Measurements from ENCODE around the gene PSIP1. TPM values are rescaled to one million over a fixed set of nuclear protein-coding genes. Genes with fewer than 3 reads are reported as not detected.

Gene PSIP1
- total and polyA plus RNA-seq, 9 of the 15 experiments (the other 6 are each of a cell fraction or from before 2014, with no cell fraction given), result 18.8 to 119 (median 59.9) TPM

DNA sequence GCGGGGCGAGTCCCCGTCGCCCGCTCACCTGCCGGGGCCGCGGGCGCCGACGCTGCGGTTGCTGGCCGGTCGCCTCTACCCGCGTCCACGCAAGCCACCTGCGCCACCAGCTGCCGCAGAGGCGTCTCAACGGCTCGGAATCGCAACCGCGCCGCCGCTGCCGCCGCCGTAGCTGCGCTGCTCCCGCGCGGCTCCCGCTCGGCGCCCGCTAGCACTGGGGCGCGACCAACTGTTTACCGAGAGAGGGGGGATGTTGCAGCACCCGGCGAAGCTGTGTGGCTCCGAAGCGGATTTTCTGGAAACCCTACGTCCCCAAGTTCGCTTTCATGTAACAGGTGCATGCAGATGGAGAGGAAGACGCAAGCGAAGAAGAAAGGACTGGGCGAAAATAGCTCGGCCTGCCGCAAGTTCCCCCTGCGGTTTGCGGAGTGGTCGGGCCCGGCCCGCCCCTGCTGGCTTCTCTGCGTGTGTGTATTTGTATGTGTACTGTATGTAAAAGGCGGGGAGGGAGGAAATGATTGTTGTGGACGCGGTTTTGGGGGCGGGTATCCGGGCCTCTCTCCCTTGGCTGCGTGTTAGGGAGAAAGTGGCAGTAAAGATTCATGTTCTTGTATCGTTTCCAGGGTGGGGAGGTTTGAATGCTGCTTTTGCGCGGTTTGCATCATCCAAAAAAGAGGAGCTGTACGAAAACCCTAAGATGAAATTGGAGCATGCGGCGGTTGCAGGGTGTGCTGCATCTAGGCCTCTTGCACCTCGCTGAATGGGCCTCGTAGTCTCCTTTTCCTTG, at the start of gene PSIP1 (continued):
- TF ChIP-seq, protein P1, sequence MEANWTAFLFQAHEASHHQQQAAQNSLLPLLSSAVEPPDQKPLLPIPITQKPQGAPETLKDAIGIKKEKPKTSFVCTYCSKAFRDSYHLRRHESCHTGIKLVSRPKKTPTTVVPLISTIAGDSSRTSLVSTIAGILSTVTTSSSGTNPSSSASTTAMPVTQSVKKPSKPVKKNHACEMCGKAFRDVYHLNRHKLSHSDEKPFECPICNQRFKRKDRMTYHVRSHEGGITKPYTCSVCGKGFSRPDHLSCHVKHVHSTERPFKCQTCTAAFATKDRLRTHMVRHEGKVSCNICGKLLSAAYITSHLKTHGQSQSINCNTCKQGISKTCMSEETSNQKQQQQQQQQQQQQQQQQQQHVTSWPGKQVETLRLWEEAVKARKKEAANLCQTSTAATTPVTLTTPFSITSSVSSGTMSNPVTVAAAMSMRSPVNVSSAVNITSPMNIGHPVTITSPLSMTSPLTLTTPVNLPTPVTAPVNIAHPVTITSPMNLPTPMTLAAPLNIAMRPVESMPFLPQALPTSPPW (CRISPR knock-in tag; IDR thresholded peaks at IDR 0.05), result peak; percentile 72
- TF ChIP-seq MEF2A (IDR thresholded peaks at IDR 0.05; ENCODE audit: control insufficient read depth, low read depth, low read length) (0 out of 2 replicates have a peak, but pooled peaks have one; percentile 0), ZBTB1 (CRISPR knock-in tag; IDR thresholded peaks at IDR 0.05; ENCODE audit: borderline replicate concordance, low read depth) (peak; percentile 92), BHLHE40 (IDR thresholded peaks at IDR 0.05; ENCODE audit: low read length) (peak; percentile 90), KDM5B (IDR thresholded peaks at IDR 0.05; ENCODE audit: insufficient replicate concordance, low read depth, low read length) (peak; percentile 71), MEIS2 (IDR thresholded peaks at IDR 0.05; ENCODE audit: partially characterized antibody) (peak; percentile 42), ARID1B (IDR thresholded peaks at IDR 0.05) (peak; percentile 32), MLLT1 (IDR thresholded peaks at IDR 0.05) (peak in 1 of 2 experiments; percentile 99; a peak in 2 of 4 replicates), TOE1 (IDR thresholded peaks at IDR 0.05; ENCODE audit: borderline replicate concordance) (peak; percentile 97), TOE1 (CRISPR knock-in tag; IDR thresholded peaks at IDR 0.05; ENCODE audit: borderline replicate concordance, low read depth) (no peak), ZNF277 (CRISPR knock-in tag; IDR thresholded peaks at IDR 0.05; ENCODE audit: borderline replicate concordance) (no peak), CHD2 (IDR thresholded peaks at IDR 0.05; ENCODE audit: low read depth, low read length) (peak; percentile 40; the same call in 1 of the 2 replicates), ASH1L (IDR thresholded peaks at IDR 0.05; ENCODE audit: borderline replicate concordance, low read depth, partially characterized antibody) (peak; percentile 83), HNRNPL (IDR thresholded peaks at IDR 0.05; ENCODE audit: low read depth, low read length) (no peak), ZBTB7A (IDR thresholded peaks at IDR 0.05; ENCODE audit: borderline replicate concordance, control insufficient read depth, low read depth, low read length) (peak; percentile 6; the same call in 1 of the 2 replicates)
- TF ChIP-seq, protein P2, sequence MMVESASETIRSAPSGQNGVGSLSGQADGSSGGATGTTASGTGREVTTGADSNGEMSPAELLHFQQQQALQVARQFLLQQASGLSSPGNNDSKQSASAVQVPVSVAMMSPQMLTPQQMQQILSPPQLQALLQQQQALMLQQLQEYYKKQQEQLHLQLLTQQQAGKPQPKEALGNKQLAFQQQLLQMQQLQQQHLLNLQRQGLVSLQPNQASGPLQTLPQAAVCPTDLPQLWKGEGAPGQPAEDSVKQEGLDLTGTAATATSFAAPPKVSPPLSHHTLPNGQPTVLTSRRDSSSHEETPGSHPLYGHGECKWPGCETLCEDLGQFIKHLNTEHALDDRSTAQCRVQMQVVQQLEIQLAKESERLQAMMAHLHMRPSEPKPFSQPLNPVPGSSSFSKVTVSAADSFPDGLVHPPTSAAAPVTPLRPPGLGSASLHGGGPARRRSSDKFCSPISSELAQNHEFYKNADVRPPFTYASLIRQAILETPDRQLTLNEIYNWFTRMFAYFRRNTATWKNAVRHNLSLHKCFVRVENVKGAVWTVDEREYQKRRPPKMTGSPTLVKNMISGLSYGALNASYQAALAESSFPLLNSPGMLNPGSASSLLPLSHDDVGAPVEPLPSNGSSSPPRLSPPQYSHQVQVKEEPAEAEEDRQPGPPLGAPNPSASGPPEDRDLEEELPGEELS (CRISPR knock-in tag; IDR thresholded peaks at IDR 0.05; ENCODE audit: borderline replicate concordance), result 0 out of 2 replicates have a peak, but pooled peaks have one; percentile 22

All from K562 (cell line).